K562 (cell line): ENCODE results near the gene RABGAP1L. TPM values are rescaled to one million over a fixed set of nuclear protein-coding genes. Genes with fewer than 3 reads are reported as not detected.
A peak's percentile ranks its signal among the peaks of the same experiment; 100 is the strongest.

Source experiments
- ATAC-seq: fragments of 200-7000 bp; cut with Tn5 transposase; 3 replicates; pipeline ENCODE4 v1.9.1; 2020; ENCODE audit warnings: moderate library complexity
- BruUV-seq: library from RNA; stranded (reverse); fragments of 400-500 nt; replicated peaks from 2 replicates; lab custom pipeline; 2021; lab: Mats Ljungman, UMichigan
- CTCF ChIA-PET: fragments of 300-600 bp; formaldehyde crosslinking; extraction: SDS; loops from one replicate; lab custom pipeline; 2021; ENCODE audit warnings: low intra/inter-chr PET ratio; lab: Yijun Ruan, JAX
- POLR2A ChIA-PET: fragments of 300-600, 350-650 bp; sonication (Branson Sonifier 250); formaldehyde crosslinking; extraction: SDS; loops from one replicate; lab custom pipeline; 2021; ENCODE audit warnings: antibody characterized with exemption, inconsistent platforms; lab: Yijun Ruan, JAX
- DNase-seq, 4 experiments: peaks; one replicate each; pipeline versions ENCODE4 v3.0.0 to v3.0.0-alpha.2; 2011 to 2018; ENCODE audit warnings: low spot score in 3 of 4, mixed read lengths in 3 of 4; ENCODE audit errors: extremely low read depth in 1 of 4
- FAIRE-seq: peaks from 2 replicates; lab custom pipeline; 2011; peaks lifted over from hg19 to GRCh38; lab: Jason Lieb, UNC
- H2AFZ ChIP-seq: 2 replicates; pipeline ENCODE4 v1.6.0; 2011; ENCODE audit warnings: low read depth, low read length, control low read depth, inconsistent platforms
- H3K27ac ChIP-seq: fragments of 200-600 bp; 3 replicates; pipeline ENCODE4 v1.8.0; 2011; ENCODE audit warnings: low read depth, mild to moderate bottlenecking, control low read depth, inconsistent platforms, low read length, moderate library complexity, mixed read lengths; ENCODE audit errors: extremely low read depth
- H3K27me3 ChIP-seq, 2 experiments: fragments of 300-600 bp in 1 of 2; 2 replicates in 1 of 2; 3 replicates in 1 of 2; pipeline versions ENCODE4 v1.6.0 to v1.8.0; 2011; ENCODE audit warnings: inconsistent platforms in 2 of 2, low read length in 2 of 2, mild to moderate bottlenecking in 1 of 2, mixed read lengths in 1 of 2, moderate library complexity in 1 of 2; ENCODE audit not compliant: control insufficient read depth in 2 of 2, insufficient read depth in 2 of 2
- H3K36me3 ChIP-seq: fragments of 300-600 bp; 3 replicates; pipeline ENCODE4 v1.8.0; 2011; ENCODE audit warnings: mild to moderate bottlenecking, low read length, inconsistent platforms; ENCODE audit not compliant: control insufficient read depth, insufficient read depth
- H3K4me1 ChIP-seq, 2 experiments: fragments of 200-600 bp in 1 of 2; replicated peaks in 1 of 2; 2 replicates in 1 of 2; 3 replicates in 1 of 2; pipeline versions ENCODE4 v1.5.1 to v1.8.0; 2011; ENCODE audit warnings: inconsistent platforms in 2 of 2, low read length in 2 of 2, mild to moderate bottlenecking in 1 of 2, mixed read lengths in 1 of 2, moderate library complexity in 1 of 2; ENCODE audit not compliant: control insufficient read depth in 2 of 2, insufficient read depth in 2 of 2
- H3K4me2 ChIP-seq: 2 replicates; pipeline ENCODE4 v1.6.1; 2011; ENCODE audit warnings: low read length, control low read depth, inconsistent platforms, mixed read lengths; ENCODE audit not compliant: insufficient read depth
- H3K4me3 ChIP-seq: fragments of 200-600 bp; sonication (generic), shearing (Covaris generic); 2 replicates; pipeline ENCODE4 v1.5.1; 2016; ENCODE audit warnings: control low read depth, inconsistent platforms
- H3K79me2 ChIP-seq: fragments of 200-600 bp; 3 replicates; pipeline ENCODE4 v1.8.0; 2011; ENCODE audit warnings: low read length, inconsistent platforms; ENCODE audit not compliant: control insufficient read depth, insufficient read depth
- H3K9ac ChIP-seq, 2 experiments: 2 replicates each; pipeline versions ENCODE4 v1.6.0 to v1.6.1; 2011; ENCODE audit warnings: low read depth in 2 of 2, low read length in 2 of 2, control low read depth in 1 of 2, inconsistent platforms in 1 of 2, mild to moderate bottlenecking in 1 of 2, mixed read lengths in 1 of 2; ENCODE audit not compliant: insufficient read depth in 1 of 2
- H3K9me1 ChIP-seq: one replicate; pipeline ENCODE4 v1.6.0; 2011; ENCODE audit warnings: inconsistent platforms, mild to moderate bottlenecking, low read length, moderate library complexity; ENCODE audit not compliant: control insufficient read depth, insufficient read depth
- H3K9me3 ChIP-seq: replicated peaks from 2 replicates; pipeline ENCODE4 v1.5.1; 2011; ENCODE audit warnings: low read depth, low read length, inconsistent platforms; ENCODE audit not compliant: control insufficient read depth, insufficient read depth
- H4K20me1 ChIP-seq: replicated peaks from 2 replicates; pipeline ENCODE4 v1.6.1; 2011; ENCODE audit warnings: low read length, inconsistent platforms, mixed read lengths; ENCODE audit not compliant: control insufficient read depth, insufficient read depth
- SMARCE1 ChIP-seq: fragments of 450-650 bp; IDR thresholded peaks from 2 replicates; pipeline ENCODE4 v1.7.1; 2016; ENCODE audit warnings: mild to moderate bottlenecking
- WGBS: fragments of 100-300 bp; shearing (Covaris generic); methylation state at CpG from one replicate; pipeline ENCODE4 v1.1.6; 2016; ENCODE audit warnings: low coverage, mixed read lengths; ENCODE audit not compliant: insufficient coverage; ENCODE audit errors: missing lambda C conversion rate; 5-methylcytosine and 5-hydroxymethylcytosine counted together
- in situ Hi-C: fragments of 300-500 bp; cut with MboI; formaldehyde crosslinking; loops from 4 replicates; pipeline ENCODE4 v1.15.0; 2018; ENCODE audit warnings: inconsistent platforms, mixed read lengths
- intact Hi-C: fragments of 100-400 bp; cut with micrococcal nuclease; formaldehyde crosslinking; loops from 2 replicates; pipeline ENCODE4 v1.14.2; 2022
- polyA plus RNA-seq, 8 experiments: library from polyadenylated mRNA; depleted of rRNA in 4 of 8; stranded (reverse) in 5 of 8; unstranded in 3 of 8; fragments of >200 nt; fragmentation: Nextera tagmentation in 2 of 8; fragmentation: Illumina TruSeq in 1 of 8; extraction: Ambion mirVana in 2 of 8; extraction: Trizol in 1 of 8; gene quantifications; 2 replicates each; pipeline versions ENCODE4 v1.2.1 to v1.2.3, GENCODE V29; 2011 to 2014; ENCODE audit warnings: inconsistent platforms in 1 of 8, missing spikeins in 1 of 8
- total RNA-seq, 7 experiments: library from RNA; depleted of rRNA in 6 of 7; stranded (reverse); fragments of >200 nt in 6 of 7; fragmentation: Illumina TruSeq in 2 of 7; extraction: Trizol in 2 of 7; gene quantifications; 2 replicates each; pipeline versions ENCODE4 v1.2.1 to v1.2.3, GENCODE V29; 2011 to 2021; ENCODE audit warnings: low replicate concordance in 1 of 7
- TF ChIP-seq, protein P1 (sequence below), 2 experiments: fragments of 450-650 bp; formaldehyde crosslinking in 1 of 2; IDR thresholded peaks; 2 replicates each; pipeline versions ENCODE4 v1.4.0 to v1.6.1; 2014 to 2020; ENCODE audit warnings: mild to moderate bottlenecking in 2 of 2, borderline replicate concordance in 1 of 2, low read depth in 1 of 2

Gene RABGAP1L
- total and polyA plus RNA-seq, 9 of the 15 experiments (the other 6 are each of a cell fraction or from before 2014, with no cell fraction given): 16.5 to 44.9 (median 26.7) TPM

DNA sequence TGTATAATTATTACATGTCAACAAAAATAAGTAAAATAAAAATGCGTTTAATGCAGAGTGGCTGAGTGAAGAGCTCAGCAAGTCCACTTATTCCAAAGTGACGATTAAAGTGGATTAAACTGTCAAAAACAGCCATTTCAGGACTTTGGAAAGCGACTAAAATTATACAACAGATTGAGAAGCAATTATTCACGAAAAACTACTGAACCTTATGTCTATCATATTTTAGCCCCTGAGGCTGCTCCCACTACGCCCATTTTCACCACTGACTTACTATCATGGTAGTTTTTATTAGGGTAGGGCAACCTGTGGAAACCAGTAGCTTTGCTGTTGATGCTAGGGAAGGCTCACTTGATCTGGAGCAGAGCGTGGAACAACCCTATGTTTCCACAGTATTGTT, 174.1 kb downstream of the RABGAP1L start:
- BruUV-seq: no TSS peak
- no peak overlapping the region for H3K9ac ChIP-seq
- no peaks in the 10 kb centered on the region for H4K20me1 ChIP-seq
- no peaks in the 10 kb centered on the region for H3K9me3 ChIP-seq
- intact Hi-C loops: no loop called here
- WGBS: 57% methylated on average over 6 of the region's 6 CpGs
- H3K4me1 ChIP-seq: no peaks in the 10 kb centered on the region
- POLR2A ChIA-PET: interaction anchor here (1.1 kb wide), 1 partner anchor 13 kb away, joined by 3 read pairs; no protein-coding TSS in a partner anchor
- no peaks in the 10 kb centered on the region for H3K36me3 ChIP-seq
- no peak overlapping the region for H3K4me2 ChIP-seq
- no peak for FAIRE-seq
- no peak for ATAC-seq
- in situ Hi-C loops: no loop called here
- no peak overlapping the region for H2AFZ ChIP-seq
- H3K4me3 ChIP-seq: no peak overlapping the region
- no peaks in the 10 kb centered on the region for H3K79me2 ChIP-seq
- no peaks in the 10 kb centered on the region for H3K27me3 ChIP-seq
- DNase-seq: no peak
- H3K27ac ChIP-seq: no peak overlapping the region
- no peak for TF ChIP-seq SMARCE1
- TF ChIP-seq, protein P1, sequence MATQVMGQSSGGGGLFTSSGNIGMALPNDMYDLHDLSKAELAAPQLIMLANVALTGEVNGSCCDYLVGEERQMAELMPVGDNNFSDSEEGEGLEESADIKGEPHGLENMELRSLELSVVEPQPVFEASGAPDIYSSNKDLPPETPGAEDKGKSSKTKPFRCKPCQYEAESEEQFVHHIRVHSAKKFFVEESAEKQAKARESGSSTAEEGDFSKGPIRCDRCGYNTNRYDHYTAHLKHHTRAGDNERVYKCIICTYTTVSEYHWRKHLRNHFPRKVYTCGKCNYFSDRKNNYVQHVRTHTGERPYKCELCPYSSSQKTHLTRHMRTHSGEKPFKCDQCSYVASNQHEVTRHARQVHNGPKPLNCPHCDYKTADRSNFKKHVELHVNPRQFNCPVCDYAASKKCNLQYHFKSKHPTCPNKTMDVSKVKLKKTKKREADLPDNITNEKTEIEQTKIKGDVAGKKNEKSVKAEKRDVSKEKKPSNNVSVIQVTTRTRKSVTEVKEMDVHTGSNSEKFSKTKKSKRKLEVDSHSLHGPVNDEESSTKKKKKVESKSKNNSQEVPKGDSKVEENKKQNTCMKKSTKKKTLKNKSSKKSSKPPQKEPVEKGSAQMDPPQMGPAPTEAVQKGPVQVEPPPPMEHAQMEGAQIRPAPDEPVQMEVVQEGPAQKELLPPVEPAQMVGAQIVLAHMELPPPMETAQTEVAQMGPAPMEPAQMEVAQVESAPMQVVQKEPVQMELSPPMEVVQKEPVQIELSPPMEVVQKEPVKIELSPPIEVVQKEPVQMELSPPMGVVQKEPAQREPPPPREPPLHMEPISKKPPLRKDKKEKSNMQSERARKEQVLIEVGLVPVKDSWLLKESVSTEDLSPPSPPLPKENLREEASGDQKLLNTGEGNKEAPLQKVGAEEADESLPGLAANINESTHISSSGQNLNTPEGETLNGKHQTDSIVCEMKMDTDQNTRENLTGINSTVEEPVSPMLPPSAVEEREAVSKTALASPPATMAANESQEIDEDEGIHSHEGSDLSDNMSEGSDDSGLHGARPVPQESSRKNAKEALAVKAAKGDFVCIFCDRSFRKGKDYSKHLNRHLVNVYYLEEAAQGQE (IDR thresholded peaks at IDR 0.05; ENCODE audit: borderline replicate concordance): peak; percentile 30; the same call in 1 of the 2 replicates
- TF ChIP-seq, protein P1 (CRISPR knock-in tag; IDR thresholded peaks at IDR 0.05; ENCODE audit: low read depth): no peak
- TF ChIP-seq, all 486 proteins: peak for 1
- no peaks in the 10 kb centered on the region for H3K9me1 ChIP-seq
- CTCF ChIA-PET: no interaction called here
